PC-3 (cell line): Measurements from ENCODE around the gene ALDH3A2. TPM values are rescaled to one million over a fixed set of nuclear protein-coding genes. Genes with fewer than 3 reads are reported as not detected.
A peak's percentile ranks its signal among the peaks of the same experiment; 100 is the strongest.

ENCODE experiments used
- ATAC-seq: fragments of 200-7000 bp; cut with Tn5 transposase; 2 replicates; pipeline ENCODE4 v1.9.1; 2020; ENCODE audit warnings: mild to moderate bottlenecking, moderate library complexity
- BruUV-seq: library from RNA; stranded (reverse); fragments of 400-500 nt; replicated peaks from 2 replicates; lab custom pipeline; 2021; lab: Mats Ljungman, UMichigan
- CTCF ChIA-PET: fragments of 300-600 bp; sonication (Branson Sonifier 250); formaldehyde crosslinking; loops from one replicate; lab custom pipeline; 2022; ENCODE audit warnings: antibody characterized with exemption; lab: Charles Lee
- POLR2A ChIA-PET: fragments of 300-600 bp; sonication (Branson Sonifier 250); formaldehyde crosslinking; loops from one replicate; lab custom pipeline; 2022; ENCODE audit warnings: antibody characterized with exemption; ENCODE audit not compliant: unreplicated experiment; lab: Charles Lee
- DNase-seq: peaks from one replicate; pipeline ENCODE4 v3.0.0-alpha.2; 2015
- H2AFZ ChIP-seq: fragments of 300-600 bp; sonication (generic); 2 replicates; pipeline ENCODE4 v1.6.0; 2016; ENCODE audit warnings: antibody characterized with exemption, low read length
- H3F3A ChIP-seq: fragments of 300-600 bp; sonication (generic); one replicate; pipeline ENCODE4 v1.6.0; 2017; ENCODE audit warnings: antibody characterized with exemption, low read length, control low read depth, mild to moderate bottlenecking; ENCODE audit not compliant: unreplicated experiment
- H3K27ac ChIP-seq: fragments of 300-600 bp; sonication (generic); 2 replicates; pipeline ENCODE4 v1.5.1; 2016; ENCODE audit warnings: mild to moderate bottlenecking, low read length
- H3K27me3 ChIP-seq: fragments of 300-600 bp; sonication (generic); 2 replicates; pipeline ENCODE4 v1.6.1; 2016; ENCODE audit warnings: low read length, mixed read lengths
- H3K36me3 ChIP-seq: fragments of 300-600 bp; sonication (generic); 2 replicates; pipeline ENCODE4 v1.6.1; 2016; ENCODE audit warnings: low read depth, mixed run types, low read length, mixed read lengths
- H3K4me1 ChIP-seq: fragments of 300-600 bp; sonication (generic); 2 replicates; pipeline ENCODE4 v1.5.1; 2016; ENCODE audit warnings: low read length; ENCODE audit not compliant: insufficient read depth
- H3K4me2 ChIP-seq: fragments of 300-600 bp; sonication (generic); 2 replicates; pipeline ENCODE4 v1.6.0; 2016; ENCODE audit warnings: low read length
- H3K4me3 ChIP-seq: fragments of 300-600 bp; sonication (generic); 2 replicates; pipeline ENCODE4 v1.5.1; 2016; ENCODE audit warnings: mild to moderate bottlenecking, low read length, mixed read lengths
- H3K79me2 ChIP-seq: fragments of 300-600 bp; sonication (generic); 2 replicates; pipeline ENCODE4 v1.6.1; 2017; ENCODE audit warnings: low read length, mixed read lengths
- H3K9ac ChIP-seq: fragments of 300-600 bp; sonication (generic); 2 replicates; pipeline ENCODE4 v1.6.0; 2016; ENCODE audit warnings: mild to moderate bottlenecking, low read length
- H3K9me2 ChIP-seq: fragments of 300-600 bp; sonication (generic); replicated peaks from 2 replicates; pipeline ENCODE4 v1.6.1; 2016; ENCODE audit warnings: mixed run types, low read length, mixed read lengths
- H3K9me3 ChIP-seq: fragments of 300-600 bp; sonication (generic); 2 replicates; pipeline ENCODE4 v1.6.1; 2016; ENCODE audit warnings: low read length, mixed read lengths
- H4K20me1 ChIP-seq: fragments of 300-600 bp; sonication (generic); 2 replicates; pipeline ENCODE4 v1.6.1; 2016; ENCODE audit warnings: low read length, mixed read lengths
- CTCF ChIP-seq: fragments of 300-600 bp; sonication (generic); conservative IDR thresholded peaks from 2 replicates; pipeline ENCODE4 v1.5.1; 2017; ENCODE audit warnings: antibody characterized with exemption, low read depth, mild to moderate bottlenecking, low read length
- EZH2 ChIP-seq: fragments of 300-600 bp; sonication (generic); IDR thresholded peaks from one replicate; pipeline ENCODE4 v1.6.1; 2017; ENCODE audit warnings: antibody characterized with exemption, mild to moderate bottlenecking, low read length; ENCODE audit not compliant: unreplicated experiment
- EZH2phosphoT487 ChIP-seq: fragments of 300-600 bp; sonication (generic); IDR thresholded peaks from 2 replicates; pipeline ENCODE4 v1.6.1; 2018; ENCODE audit warnings: mild to moderate bottlenecking, antibody characterized with exemption, low read length, borderline replicate concordance
- intact Hi-C: fragments of 100-400 bp; cut with micrococcal nuclease; formaldehyde crosslinking; loops from 2 replicates; pipeline ENCODE4 v1.9.0; 2023
- total RNA-seq: library from RNA; depleted of rRNA; stranded (reverse); fragments of >200 nt; gene quantifications from 2 replicates; pipeline ENCODE4 v1.2.3, GENCODE V29; 2014

Gene ALDH3A2
- total RNA-seq, 1 experiment from 2014 or later = 125 TPM

- BruUV-seq = no TSS peak
- DNase-seq = no peak
- Histone ChIP-seq H4K20me1 (peaks cover 7% of the 10 kb centered on the region; the same call in 1 of the 2 replicates), H2AFZ (no peak overlapping the region), H3K36me3 (peaks cover 55% of the 10 kb centered on the region), H3K79me2 (peaks cover 59% of the 10 kb centered on the region), H3K9me3 (no peaks in the 10 kb centered on the region), H3K4me3 (no peak overlapping the region), H3K9me2 (no peaks in the 10 kb centered on the region), H3K4me1 (peaks cover 52% of the 10 kb centered on the region), H3K27me3 (no peaks in the 10 kb centered on the region), H3F3A (no peaks in the 10 kb centered on the region), H3K4me2 (no peak overlapping the region), H3K27ac (0 out of 2 replicates have a peak overlapping the region, but pooled peaks have one; percentile 1), H3K9ac (no peak overlapping the region)
- intact Hi-C loops = no loop called here
- TF ChIP-seq EZH2 (no peak), EZH2phosphoT487 (no peak), CTCF (no peak)
- ATAC-seq = no peak
- ChIA-PET POLR2A (no interaction called here), CTCF (no interaction called here)
Measured at GRCh38 chr17:19656336-19656735, 7.8 kb downstream of the ALDH3A2 start.

GRCh38 chr17:19656851-19657581, 8.5 kb downstream of the ALDH3A2 start:
- ATAC-seq = no peak
- DNase-seq = no peak
- H3K36me3 ChIP-seq = peaks cover 60% of the 10 kb centered on the region
- no peak overlapping the region for H2AFZ ChIP-seq
- no peaks in the 10 kb centered on the region for H3K9me3 ChIP-seq
- peaks cover 56% of the 10 kb centered on the region for H3K79me2 ChIP-seq
- no peaks in the 10 kb centered on the region for H3K27me3 ChIP-seq
- no peak overlapping the region for H3K4me3 ChIP-seq
- no peak overlapping the region for H3K9ac ChIP-seq
- POLR2A ChIA-PET = no interaction called here
- peak overlapping the region; percentile 9; the same call in 1 of the 2 replicates for H3K4me2 ChIP-seq
- H3K4me1 ChIP-seq = peaks cover 46% of the 10 kb centered on the region
- BruUV-seq = no TSS peak
- 0 out of 2 replicates have a peak overlapping the region, but pooled peaks have one; percentile 1 for H3K27ac ChIP-seq
- TF ChIP-seq CTCF (no peak), EZH2 (no peak), EZH2phosphoT487 (no peak)
- CTCF ChIA-PET = no interaction called here
- no peaks in the 10 kb centered on the region for H3F3A ChIP-seq
- H4K20me1 ChIP-seq = 0 out of 2 replicates have a peak, but pooled peaks cover 4% of the 10 kb centered on the region
- intact Hi-C loops = no loop called here
- no peaks in the 10 kb centered on the region for H3K9me2 ChIP-seq
